Neural cell (in vitro differentiated cells): ENCODE data around the gene FBXW8.

Experiments used
- CTCF ChIP-seq: fragments of 450-650 bp; IDR thresholded peaks from 2 replicates; pipeline ENCODE4 v1.5.1; 2014; ENCODE audit warnings: antibody characterized with exemption, mild to moderate bottlenecking, moderate library complexity; ENCODE audit not compliant: poor library complexity, severe bottlenecking
- EZH2 ChIP-seq: fragments of 200-600, 300-800 bp; shearing (Covaris generic), sonication (generic); IDR thresholded peaks from 2 replicates; pipeline ENCODE4 v1.6.1; 2014; ENCODE audit warnings: antibody characterized with exemption, low read length, borderline replicate concordance, mild to moderate bottlenecking; ENCODE audit not compliant: insufficient read depth, poor library complexity, severe bottlenecking
- MXI1 ChIP-seq: fragments of 450-650 bp; conservative IDR thresholded peaks from 2 replicates; pipeline ENCODE4 v1.6.1; 2014; ENCODE audit warnings: antibody characterized with exemption, mild to moderate bottlenecking; ENCODE audit not compliant: poor library complexity, severe bottlenecking
- POLR2AphosphoS5 ChIP-seq: IDR thresholded peaks from 2 replicates; pipeline ENCODE4 v1.6.1; 2012
- RAD21 ChIP-seq: fragments of 450-650 bp; conservative IDR thresholded peaks from 2 replicates; pipeline ENCODE4 v1.6.1; 2014; ENCODE audit warnings: antibody characterized with exemption, mild to moderate bottlenecking, moderate library complexity
- TAF1 ChIP-seq: IDR thresholded peaks from 2 replicates; pipeline ENCODE4 v1.6.1; 2012; ENCODE audit warnings: low read depth
- TF ChIP-seq, protein P1 (sequence below): IDR thresholded peaks from 2 replicates; pipeline ENCODE4 v1.6.1; 2012; ENCODE audit warnings: borderline replicate concordance

GRCh38 chr12:117069101-117069797, 158.5 kb downstream of the FBXW8 start:
- TF ChIP-seq CTCF: no peak
- no peak for TF ChIP-seq TAF1
- no peak for TF ChIP-seq RAD21
- TF ChIP-seq, protein P1, sequence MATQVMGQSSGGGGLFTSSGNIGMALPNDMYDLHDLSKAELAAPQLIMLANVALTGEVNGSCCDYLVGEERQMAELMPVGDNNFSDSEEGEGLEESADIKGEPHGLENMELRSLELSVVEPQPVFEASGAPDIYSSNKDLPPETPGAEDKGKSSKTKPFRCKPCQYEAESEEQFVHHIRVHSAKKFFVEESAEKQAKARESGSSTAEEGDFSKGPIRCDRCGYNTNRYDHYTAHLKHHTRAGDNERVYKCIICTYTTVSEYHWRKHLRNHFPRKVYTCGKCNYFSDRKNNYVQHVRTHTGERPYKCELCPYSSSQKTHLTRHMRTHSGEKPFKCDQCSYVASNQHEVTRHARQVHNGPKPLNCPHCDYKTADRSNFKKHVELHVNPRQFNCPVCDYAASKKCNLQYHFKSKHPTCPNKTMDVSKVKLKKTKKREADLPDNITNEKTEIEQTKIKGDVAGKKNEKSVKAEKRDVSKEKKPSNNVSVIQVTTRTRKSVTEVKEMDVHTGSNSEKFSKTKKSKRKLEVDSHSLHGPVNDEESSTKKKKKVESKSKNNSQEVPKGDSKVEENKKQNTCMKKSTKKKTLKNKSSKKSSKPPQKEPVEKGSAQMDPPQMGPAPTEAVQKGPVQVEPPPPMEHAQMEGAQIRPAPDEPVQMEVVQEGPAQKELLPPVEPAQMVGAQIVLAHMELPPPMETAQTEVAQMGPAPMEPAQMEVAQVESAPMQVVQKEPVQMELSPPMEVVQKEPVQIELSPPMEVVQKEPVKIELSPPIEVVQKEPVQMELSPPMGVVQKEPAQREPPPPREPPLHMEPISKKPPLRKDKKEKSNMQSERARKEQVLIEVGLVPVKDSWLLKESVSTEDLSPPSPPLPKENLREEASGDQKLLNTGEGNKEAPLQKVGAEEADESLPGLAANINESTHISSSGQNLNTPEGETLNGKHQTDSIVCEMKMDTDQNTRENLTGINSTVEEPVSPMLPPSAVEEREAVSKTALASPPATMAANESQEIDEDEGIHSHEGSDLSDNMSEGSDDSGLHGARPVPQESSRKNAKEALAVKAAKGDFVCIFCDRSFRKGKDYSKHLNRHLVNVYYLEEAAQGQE: no peak
- no peak for TF ChIP-seq EZH2
- no peak for TF ChIP-seq POLR2AphosphoS5
- TF ChIP-seq MXI1: no peak
